ENCODE results near the gene AMOTL1.
A peak's percentile ranks its signal among the peaks of the same experiment; 100 is the strongest.

The AMOTL1 gene

DNA sequence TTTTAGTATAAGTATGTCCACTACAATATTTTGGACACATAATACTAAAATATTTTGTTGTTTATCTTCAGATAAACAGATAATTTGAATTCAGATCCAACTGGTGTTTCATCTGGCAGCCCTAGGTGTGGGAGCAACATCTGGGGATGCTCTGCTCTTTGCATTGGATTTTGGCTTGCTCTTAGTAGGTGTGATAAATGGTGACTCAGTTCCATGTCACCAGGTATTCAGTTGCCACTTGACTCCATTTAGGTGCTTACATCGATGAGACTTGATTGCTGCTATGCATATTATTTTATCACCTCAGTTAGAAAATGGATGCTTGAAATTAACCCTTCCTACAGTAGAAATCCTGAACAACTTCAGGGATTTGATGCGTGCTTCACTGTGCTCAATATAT is 13.3 kb upstream of the AMOTL1 start:
- H3K9ac ChIP-seq (ENCODE audit: low read length in 5 of 5), result no peak overlapping the region
- no peaks in the 10 kb centered on the region for H3K27me3 ChIP-seq (ENCODE audit: control insufficient read depth in 5 of 5, insufficient read depth in 4 of 5, low read length in 5 of 5)
- H3K4me1 ChIP-seq (ENCODE audit: control insufficient read depth in 5 of 5, insufficient read depth in 5 of 5, low read length in 5 of 5), result peaks cover 4 to 31% (median 25%) of the 10 kb centered on the region in 5 donors
- H3K36me3 ChIP-seq (ENCODE audit: control insufficient read depth in 5 of 5, insufficient read depth in 5 of 5, low read length in 5 of 5), result no peaks in the 10 kb centered on the region
- no peak overlapping the region for H3K4me3 ChIP-seq (ENCODE audit: low read depth in 1 of 5, low read length in 5 of 5)
- no peaks in the 10 kb centered on the region for H3K9me3 ChIP-seq (ENCODE audit: control insufficient read depth in 5 of 5, low read length in 5 of 5)
- no peak overlapping the region for H3K27ac ChIP-seq (ENCODE audit: low read depth, low read length)

DNA sequence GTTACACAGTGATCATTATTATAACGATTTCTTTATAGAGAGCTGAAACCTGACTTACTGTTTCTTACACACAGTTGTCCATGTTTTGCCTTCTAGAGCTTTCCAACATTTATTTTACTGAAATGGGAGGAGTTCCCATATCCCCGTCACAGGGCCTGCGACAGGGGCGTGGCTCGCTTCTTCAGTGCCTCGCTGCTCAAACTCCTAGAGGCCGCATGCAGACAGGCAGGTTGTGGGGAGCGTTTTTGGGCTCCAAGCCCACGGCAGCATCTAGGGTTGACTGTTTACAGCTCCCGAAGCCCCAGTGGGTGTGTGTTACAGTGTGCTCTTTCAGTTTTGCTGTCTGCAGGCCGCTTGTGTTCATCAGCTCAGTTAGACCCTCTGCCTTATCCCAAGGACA is 12.7 kb upstream of the AMOTL1 start:
- no peaks in the 10 kb centered on the region for H3K27me3 ChIP-seq (ENCODE audit: control insufficient read depth in 5 of 5, insufficient read depth in 4 of 5, low read length in 5 of 5)
- H3K9me3 ChIP-seq (ENCODE audit: control insufficient read depth in 5 of 5, low read length in 5 of 5), result no peaks in the 10 kb centered on the region
- no peaks in the 10 kb centered on the region for H3K36me3 ChIP-seq (ENCODE audit: control insufficient read depth in 5 of 5, insufficient read depth in 5 of 5, low read length in 5 of 5)
- no peak overlapping the region for H3K9ac ChIP-seq (ENCODE audit: low read length in 5 of 5)
- no peak overlapping the region for H3K27ac ChIP-seq (ENCODE audit: low read depth, low read length)
- no peak overlapping the region for H3K4me3 ChIP-seq (ENCODE audit: low read depth in 1 of 5, low read length in 5 of 5)
- H3K4me1 ChIP-seq (ENCODE audit: control insufficient read depth in 5 of 5, insufficient read depth in 5 of 5, low read length in 5 of 5), result peaks cover 1 to 24% (median 19%) of the 10 kb centered on the region in 5 donors

DNA sequence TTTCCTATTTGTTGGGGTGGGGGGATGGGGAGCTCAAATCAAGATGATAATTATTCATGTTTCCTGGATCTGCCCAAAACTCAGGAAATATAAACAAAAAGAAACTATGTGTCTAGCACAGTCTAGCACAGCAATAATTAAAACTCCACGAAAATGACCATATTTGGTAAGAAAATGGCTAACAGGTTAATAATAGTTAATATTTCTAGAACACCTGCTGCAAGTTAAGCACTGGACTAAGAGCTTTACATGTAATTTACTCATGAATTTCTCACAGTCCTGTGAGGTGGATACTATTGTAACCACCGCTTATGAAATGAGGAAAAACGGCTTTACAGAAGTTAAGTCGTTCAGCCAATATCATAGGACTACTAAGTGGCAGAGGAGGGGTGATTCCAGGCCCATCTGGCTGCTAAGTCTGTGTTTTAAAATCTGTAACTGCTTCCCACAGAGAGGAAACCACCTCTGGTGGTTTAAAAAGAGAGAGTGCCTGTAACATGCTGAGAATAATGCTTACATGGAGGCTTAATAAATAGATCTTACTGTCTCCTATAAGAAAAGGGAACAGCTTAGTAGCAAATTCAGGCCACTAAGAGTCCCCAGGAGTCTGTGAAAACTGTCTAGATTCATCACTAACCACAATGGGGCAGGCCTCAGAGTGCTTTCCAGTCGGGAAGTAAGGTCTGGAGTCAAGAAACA is 11.0 kb upstream of the AMOTL1 start:
- Histone ChIP-seq H3K4me1 (ENCODE audit: control insufficient read depth in 5 of 5, insufficient read depth in 5 of 5, low read length in 5 of 5) (peaks cover 0 to 8% (median 6%) of the 10 kb centered on the region in 5 donors), H3K27me3 (ENCODE audit: control insufficient read depth in 5 of 5, insufficient read depth in 4 of 5, low read length in 5 of 5) (no peaks in the 10 kb centered on the region), H3K27ac (ENCODE audit: low read depth, low read length) (no peak overlapping the region), H3K9me3 (ENCODE audit: control insufficient read depth in 5 of 5, low read length in 5 of 5) (no peaks in the 10 kb centered on the region), H3K4me3 (ENCODE audit: low read depth in 1 of 5, low read length in 5 of 5) (no peak overlapping the region), H3K9ac (ENCODE audit: low read length in 5 of 5) (no peak overlapping the region), H3K36me3 (ENCODE audit: control insufficient read depth in 5 of 5, insufficient read depth in 5 of 5, low read length in 5 of 5) (no peaks in the 10 kb centered on the region)

DNA sequence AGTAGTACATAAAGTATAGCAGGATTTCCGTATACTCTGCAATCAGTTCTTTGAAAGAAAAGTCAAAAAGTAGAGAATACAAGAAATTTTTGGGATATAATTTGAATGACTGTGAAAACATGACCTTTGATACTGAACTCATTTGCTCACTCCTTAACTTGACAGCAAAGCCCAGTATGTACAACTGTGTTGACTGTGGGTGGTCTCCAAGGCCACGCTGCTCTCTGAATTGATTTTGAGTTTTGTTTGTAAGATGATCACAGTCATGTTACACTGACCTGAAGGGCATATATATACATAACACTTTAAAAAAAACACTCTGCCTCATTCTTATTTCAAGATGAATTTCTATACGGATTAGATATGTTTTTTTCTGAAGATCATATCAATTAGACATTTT is 9.5 kb upstream of the AMOTL1 start:
- Histone ChIP-seq H3K36me3 (ENCODE audit: control insufficient read depth in 5 of 5, insufficient read depth in 5 of 5, low read length in 5 of 5) (no peaks in the 10 kb centered on the region), H3K4me1 (ENCODE audit: control insufficient read depth in 5 of 5, insufficient read depth in 5 of 5, low read length in 5 of 5) (peaks cover 0 to 14% (median 4%) of the 10 kb centered on the region in 5 donors), H3K9ac (ENCODE audit: low read length in 5 of 5) (no peak overlapping the region), H3K27ac (ENCODE audit: low read depth, low read length) (no peak overlapping the region), H3K9me3 (ENCODE audit: control insufficient read depth in 5 of 5, low read length in 5 of 5) (no peaks in the 10 kb centered on the region), H3K27me3 (ENCODE audit: control insufficient read depth in 5 of 5, insufficient read depth in 4 of 5, low read length in 5 of 5) (no peaks in the 10 kb centered on the region), H3K4me3 (ENCODE audit: low read depth in 1 of 5, low read length in 5 of 5) (no peak overlapping the region)

DNA sequence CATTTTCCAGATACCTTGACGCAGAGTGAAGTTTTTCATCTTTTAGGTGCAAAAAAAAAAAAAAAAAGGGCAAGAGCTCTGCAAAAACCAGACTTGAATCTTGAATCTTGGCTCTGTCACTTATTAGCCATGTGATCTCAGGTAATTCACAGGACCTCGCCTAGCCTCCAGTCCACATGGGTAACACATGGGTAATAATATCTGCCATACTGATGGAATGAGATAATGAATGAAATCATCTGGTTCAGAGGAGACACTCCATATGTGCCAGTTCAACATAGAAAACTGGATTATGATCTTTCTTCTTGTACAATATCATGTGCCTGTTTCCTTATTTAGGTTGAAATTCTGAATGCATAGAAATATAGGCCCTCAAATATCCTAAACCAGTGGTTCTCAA is 8.6 kb upstream of the AMOTL1 start:
- H3K4me3 ChIP-seq (ENCODE audit: low read depth in 1 of 5, low read length in 5 of 5), result no peak overlapping the region
- no peaks in the 10 kb centered on the region for H3K9me3 ChIP-seq (ENCODE audit: control insufficient read depth in 5 of 5, low read length in 5 of 5)
- no peak overlapping the region for H3K9ac ChIP-seq (ENCODE audit: low read length in 5 of 5)
- H3K4me1 ChIP-seq (ENCODE audit: control insufficient read depth in 5 of 5, insufficient read depth in 5 of 5, low read length in 5 of 5), result peaks cover 0 to 14% (median 4%) of the 10 kb centered on the region in 5 donors
- no peaks in the 10 kb centered on the region for H3K36me3 ChIP-seq (ENCODE audit: control insufficient read depth in 5 of 5, insufficient read depth in 5 of 5, low read length in 5 of 5)
- no peak overlapping the region for H3K27ac ChIP-seq (ENCODE audit: low read depth, low read length)
- no peaks in the 10 kb centered on the region for H3K27me3 ChIP-seq (ENCODE audit: control insufficient read depth in 5 of 5, insufficient read depth in 4 of 5, low read length in 5 of 5)

DNA sequence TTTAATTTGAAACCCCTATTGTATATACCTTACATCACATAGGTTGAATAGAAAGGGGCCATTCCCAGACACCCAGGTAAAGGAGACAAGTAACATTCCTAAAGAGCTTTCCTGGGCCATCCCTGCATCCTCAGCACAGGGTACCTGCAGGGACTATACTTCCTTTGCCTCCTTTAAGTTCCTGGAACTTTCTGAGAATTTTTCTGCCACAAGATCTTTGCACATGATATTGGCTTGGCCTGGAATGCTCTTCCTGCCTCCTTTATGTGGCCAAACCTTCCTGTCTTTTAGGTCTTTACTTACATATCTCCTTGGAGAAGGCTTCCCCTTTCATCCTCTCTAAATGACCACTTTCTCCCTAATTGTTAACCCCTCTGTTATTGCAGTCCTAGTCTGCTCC is 7.9 kb upstream of the AMOTL1 start:
- Histone ChIP-seq H3K27me3 (ENCODE audit: control insufficient read depth in 5 of 5, insufficient read depth in 4 of 5, low read length in 5 of 5) (no peaks in the 10 kb centered on the region), H3K9ac (ENCODE audit: low read length in 5 of 5) (no peak overlapping the region), H3K36me3 (ENCODE audit: control insufficient read depth in 5 of 5, insufficient read depth in 5 of 5, low read length in 5 of 5) (no peaks in the 10 kb centered on the region), H3K9me3 (ENCODE audit: control insufficient read depth in 5 of 5, low read length in 5 of 5) (no peaks in the 10 kb centered on the region), H3K4me3 (ENCODE audit: low read depth in 1 of 5, low read length in 5 of 5) (no peak overlapping the region), H3K4me1 (ENCODE audit: control insufficient read depth in 5 of 5, insufficient read depth in 5 of 5, low read length in 5 of 5) (peaks cover 0 to 14% (median 4%) of the 10 kb centered on the region in 5 donors), H3K27ac (ENCODE audit: low read depth, low read length) (no peak overlapping the region)

DNA sequence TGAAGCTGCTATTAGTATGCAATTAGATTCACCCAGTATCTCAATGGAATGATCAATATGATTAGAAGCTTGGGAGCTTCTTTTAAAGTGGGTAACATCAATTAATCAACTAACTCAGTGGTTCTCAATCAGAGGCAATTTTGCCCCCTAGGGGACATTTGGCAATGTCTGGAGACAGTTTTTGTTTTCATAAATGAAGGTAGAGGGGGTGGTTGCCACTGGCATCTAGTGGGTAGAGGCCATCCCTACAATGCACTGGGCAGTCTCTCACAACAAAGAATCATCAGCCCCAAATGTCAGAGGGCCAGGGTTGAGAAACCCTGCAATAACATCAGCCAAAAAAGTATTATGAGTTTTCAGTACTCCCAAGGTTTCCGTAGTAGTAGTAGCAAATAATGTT is 5.9 kb upstream of the AMOTL1 start:
- Histone ChIP-seq H3K4me3 (ENCODE audit: low read depth in 1 of 5, low read length in 5 of 5) (no peak overlapping the region), H3K27ac (ENCODE audit: low read depth, low read length) (no peak overlapping the region), H3K4me1 (ENCODE audit: control insufficient read depth in 5 of 5, insufficient read depth in 5 of 5, low read length in 5 of 5) (peaks cover 0 to 14% (median 4%) of the 10 kb centered on the region in 5 donors), H3K36me3 (ENCODE audit: control insufficient read depth in 5 of 5, insufficient read depth in 5 of 5, low read length in 5 of 5) (no peaks in the 10 kb centered on the region), H3K27me3 (ENCODE audit: control insufficient read depth in 5 of 5, insufficient read depth in 4 of 5, low read length in 5 of 5) (no peaks in the 10 kb centered on the region), H3K9ac (ENCODE audit: low read length in 5 of 5) (peak overlapping the region in 1 of 5 donors; percentile 6), H3K9me3 (ENCODE audit: control insufficient read depth in 5 of 5, low read length in 5 of 5) (no peaks in the 10 kb centered on the region)

DNA sequence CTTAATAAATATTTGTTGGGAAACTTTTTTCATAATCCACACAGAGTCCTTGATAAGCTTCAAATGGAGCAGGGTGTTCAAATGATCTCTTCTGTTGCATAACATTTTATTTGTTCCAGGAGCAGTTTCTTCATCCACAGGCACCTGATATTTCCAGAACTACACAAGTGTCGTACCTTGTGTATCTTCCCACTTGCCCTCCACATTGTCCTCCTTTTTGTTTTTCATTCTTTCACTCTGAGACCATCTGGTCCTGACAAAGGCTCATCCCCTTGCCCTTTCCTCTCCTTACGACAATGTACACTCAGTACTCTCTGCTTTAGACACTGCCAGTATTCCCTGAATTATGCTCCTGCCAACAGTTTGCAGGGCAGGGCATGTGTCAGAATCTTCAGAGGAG is 5.2 kb upstream of the AMOTL1 start:
- H3K27me3 ChIP-seq (ENCODE audit: control insufficient read depth in 5 of 5, insufficient read depth in 4 of 5, low read length in 5 of 5), result no peaks in the 10 kb centered on the region
- no peak overlapping the region for H3K4me3 ChIP-seq (ENCODE audit: low read depth in 1 of 5, low read length in 5 of 5)
- peaks cover 0 to 17% (median 8%) of the 10 kb centered on the region in 5 donors for H3K4me1 ChIP-seq (ENCODE audit: control insufficient read depth in 5 of 5, insufficient read depth in 5 of 5, low read length in 5 of 5)
- no peaks in the 10 kb centered on the region for H3K9me3 ChIP-seq (ENCODE audit: control insufficient read depth in 5 of 5, low read length in 5 of 5)
- H3K9ac ChIP-seq (ENCODE audit: low read length in 5 of 5), result peak overlapping the region in 1 of 5 donors; percentile 30
- H3K27ac ChIP-seq (ENCODE audit: low read depth, low read length), result peak overlapping the region; percentile 15
- no peaks in the 10 kb centered on the region for H3K36me3 ChIP-seq (ENCODE audit: control insufficient read depth in 5 of 5, insufficient read depth in 5 of 5, low read length in 5 of 5)

DNA sequence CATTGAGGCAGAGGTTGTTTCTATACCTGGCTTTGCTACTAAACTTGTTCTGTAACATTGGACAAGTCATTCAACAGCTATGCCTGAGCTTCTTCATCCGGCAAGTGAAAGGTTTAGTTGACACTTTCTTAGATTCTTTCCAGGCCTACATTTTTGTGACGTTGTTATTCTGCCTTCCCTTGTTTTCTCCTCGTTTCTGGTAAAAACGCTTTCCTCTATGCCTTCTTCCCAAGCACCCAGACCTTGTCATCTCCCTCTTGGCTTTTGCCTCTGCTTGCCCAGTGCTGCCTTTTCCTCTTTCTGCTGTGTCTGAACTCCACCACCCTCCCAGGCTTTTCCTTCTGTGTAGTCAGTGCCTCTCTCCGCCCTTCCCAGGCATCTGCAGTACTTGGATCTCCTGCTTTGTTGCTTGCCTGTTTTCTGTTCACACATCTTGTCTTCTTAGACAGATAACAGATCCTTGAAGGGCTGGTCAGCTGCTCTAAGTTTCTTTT is 1.4 kb upstream of the AMOTL1 start:
- Histone ChIP-seq H3K9me3 (ENCODE audit: control insufficient read depth in 5 of 5, low read length in 5 of 5) (no peaks in the 10 kb centered on the region), H3K4me1 (ENCODE audit: control insufficient read depth in 5 of 5, insufficient read depth in 5 of 5, low read length in 5 of 5) (peaks cover 0 to 41% (median 36%) of the 10 kb centered on the region in 5 donors), H3K4me3 (ENCODE audit: low read depth in 1 of 5, low read length in 5 of 5) (no peak overlapping the region), H3K27ac (ENCODE audit: low read depth, low read length) (peak overlapping the region; percentile 92), H3K27me3 (ENCODE audit: control insufficient read depth in 5 of 5, insufficient read depth in 4 of 5, low read length in 5 of 5) (no peaks in the 10 kb centered on the region), H3K36me3 (ENCODE audit: control insufficient read depth in 5 of 5, insufficient read depth in 5 of 5, low read length in 5 of 5) (no peaks in the 10 kb centered on the region), H3K9ac (ENCODE audit: low read length in 5 of 5) (no peak overlapping the region)

DNA sequence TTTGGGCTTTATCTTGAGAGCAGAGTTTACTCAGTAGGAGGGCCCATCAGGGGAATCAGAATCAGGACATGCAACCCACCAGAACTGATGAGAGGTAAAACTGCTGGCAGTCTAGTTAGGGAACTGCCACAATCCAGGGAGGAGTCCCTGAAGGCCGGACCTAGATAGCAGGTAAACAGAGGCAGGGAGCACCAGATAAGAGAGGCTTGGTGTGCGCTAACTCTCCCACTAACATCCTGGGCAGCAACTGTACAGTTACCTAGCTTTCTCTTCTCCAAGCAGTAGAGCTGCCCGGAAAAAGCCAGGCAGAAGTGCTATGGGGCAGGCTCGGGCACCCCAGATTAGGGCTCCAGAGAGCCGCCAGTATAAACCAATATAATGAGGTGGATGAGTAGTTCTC is 865 bp upstream of the AMOTL1 start:
- Histone ChIP-seq H3K27ac (ENCODE audit: low read depth, low read length) (peak overlapping the region; percentile 92), H3K9me3 (ENCODE audit: control insufficient read depth in 5 of 5, low read length in 5 of 5) (no peaks in the 10 kb centered on the region), H3K27me3 (ENCODE audit: control insufficient read depth in 5 of 5, insufficient read depth in 4 of 5, low read length in 5 of 5) (no peaks in the 10 kb centered on the region), H3K4me3 (ENCODE audit: low read depth in 1 of 5, low read length in 5 of 5) (peak overlapping the region in 2 of 5 donors; percentile 84 to 94), H3K36me3 (ENCODE audit: control insufficient read depth in 5 of 5, insufficient read depth in 5 of 5, low read length in 5 of 5) (no peaks in the 10 kb centered on the region), H3K4me1 (ENCODE audit: control insufficient read depth in 5 of 5, insufficient read depth in 5 of 5, low read length in 5 of 5) (peaks cover 0 to 44% (median 39%) of the 10 kb centered on the region in 5 donors), H3K9ac (ENCODE audit: low read length in 5 of 5) (peak overlapping the region in 1 of 5 donors; percentile 80)

Data from subcutaneous abdominal adipose tissue (tissue), 5 donors.